H1 (cell line): ENCODE measurements around the gene ECI1. TPM values are rescaled to one million over a fixed set of nuclear protein-coding genes. Genes with fewer than 3 reads are reported as not detected.

Experiments
- CTCF ChIA-PET: fragments of 300-600 bp; sonication (Branson Sonifier 250); formaldehyde crosslinking; loops from one replicate; lab custom pipeline; 2021; ENCODE audit not compliant: partially characterized antibody; lab: Charles Lee
- POLR2A ChIA-PET: fragments of 300-600 bp; sonication (Branson Sonifier 250); formaldehyde crosslinking; loops from one replicate; lab custom pipeline; 2021; ENCODE audit warnings: inconsistent platforms; ENCODE audit not compliant: partially characterized antibody; lab: Charles Lee
- DNase-seq, 2 experiments: peaks; one replicate each; pipeline versions ENCODE4 v3.0.0 to v3.0.0-alpha.2; 2010 to 2022; ENCODE audit warnings: low spot score in 2 of 2, low read depth in 1 of 2, mixed read lengths in 1 of 2
- FAIRE-seq: peaks from 2 replicates; lab custom pipeline; 2011; peaks lifted over from hg19 to GRCh38; lab: Jason Lieb, UNC
- H2AFZ ChIP-seq: 2 replicates; pipeline ENCODE4 v1.8.1; 2012; ENCODE audit warnings: low read length, inconsistent platforms
- H2AK5ac ChIP-seq: 2 replicates; pipeline ENCODE4 v1.6.1; 2013; ENCODE audit warnings: low read depth, low read length
- H2BK120ac ChIP-seq: replicated peaks from 2 replicates; pipeline ENCODE3; 2013; ENCODE audit warnings: low read depth, low read length, inconsistent platforms
- H2BK12ac ChIP-seq: 2 replicates; pipeline ENCODE4 v1.6.1; 2013; ENCODE audit warnings: low read depth, low read length
- H2BK15ac ChIP-seq: 2 replicates; pipeline ENCODE4 v1.6.1; 2013; ENCODE audit warnings: low read length
- H2BK20ac ChIP-seq: 2 replicates; pipeline ENCODE4 v1.6.1; 2013; ENCODE audit warnings: low read length
- H2BK5ac ChIP-seq: 2 replicates; pipeline ENCODE4 v1.6.1; 2013; ENCODE audit warnings: low read depth, low read length
- H3K14ac ChIP-seq: 2 replicates; pipeline ENCODE4 v1.6.1; 2013; ENCODE audit warnings: inconsistent platforms; ENCODE audit not compliant: insufficient read length
- H3K18ac ChIP-seq: 2 replicates; pipeline ENCODE4 v1.6.1; 2013; ENCODE audit warnings: low read length; ENCODE audit errors: extremely low read depth
- H3K23ac ChIP-seq: 2 replicates; pipeline ENCODE4 v1.6.1; 2013; ENCODE audit warnings: inconsistent platforms; ENCODE audit not compliant: insufficient read length
- H3K23me2 ChIP-seq: 2 replicates; pipeline ENCODE4 v1.6.1; 2013; ENCODE audit warnings: low read depth, low read length
- H3K27ac ChIP-seq: 2 replicates; pipeline ENCODE4 v1.6.1; 2011; ENCODE audit warnings: low read depth, low read length, inconsistent platforms
- H3K27me3 ChIP-seq, 4 experiments: replicated peaks in 1 of 4; 1 replicate in 1 of 4; 2 replicates in 3 of 4; pipeline versions ENCODE4 v1.6.1 to v1.8.1; 2011 to 2013; ENCODE audit warnings: low read length in 3 of 4, mild to moderate bottlenecking in 3 of 4, inconsistent platforms in 2 of 4, mixed read lengths in 2 of 4, moderate library complexity in 1 of 4; ENCODE audit not compliant: control insufficient read depth in 3 of 4, insufficient read depth in 3 of 4; ENCODE audit errors: extremely low read depth in 1 of 4
- H3K36me3 ChIP-seq, 4 experiments: 2 replicates each; pipeline versions ENCODE4 v1.6.1 to v1.8.1; 2011 to 2013; ENCODE audit warnings: mild to moderate bottlenecking in 4 of 4, low read length in 3 of 4, moderate library complexity in 2 of 4, control low read depth in 1 of 4, inconsistent platforms in 1 of 4; ENCODE audit not compliant: insufficient read depth in 4 of 4, control insufficient read depth in 2 of 4
- H3K4ac ChIP-seq: replicated peaks from 2 replicates; pipeline ENCODE3; 2013; ENCODE audit warnings: low read length, low read depth, mixed read lengths, inconsistent platforms; ENCODE audit not compliant: insufficient read length
- H3K4me1 ChIP-seq, 4 experiments: replicated peaks in 1 of 4; 1 replicate in 1 of 4; 2 replicates in 3 of 4; pipeline versions ENCODE4 v1.6.1 to v1.8.1; 2011 to 2013; ENCODE audit warnings: low read length in 3 of 4, inconsistent platforms in 2 of 4, mixed read lengths in 1 of 4; ENCODE audit not compliant: insufficient read depth in 4 of 4, control insufficient read depth in 3 of 4
- H3K4me2 ChIP-seq, 2 experiments: 2 replicates each; pipeline versions ENCODE4 v1.6.1 to v1.8.1; 2011 to 2013; ENCODE audit warnings: low read depth in 2 of 2, low read length in 2 of 2, control low read depth in 1 of 2, inconsistent platforms in 1 of 2, mild to moderate bottlenecking in 1 of 2; ENCODE audit not compliant: insufficient read depth in 1 of 2
- H3K4me3 ChIP-seq, 4 experiments: fragments of 200-600, 300-600 bp in 1 of 4; sonication (generic), shearing (Covaris generic), sonication (Bioruptor Twin) in 1 of 4; 2 replicates each; pipeline versions ENCODE4 v1.5.1 to v1.8.1; 2011 to 2016; ENCODE audit warnings: low read length in 4 of 4, low read depth in 3 of 4, control low read depth in 2 of 4, inconsistent platforms in 2 of 4, mild to moderate bottlenecking in 2 of 4, mixed read lengths in 1 of 4, moderate library complexity in 1 of 4; ENCODE audit not compliant: insufficient read depth in 2 of 4; ENCODE audit errors: extremely low read depth in 1 of 4
- H3K56ac ChIP-seq: replicated peaks from 2 replicates; pipeline ENCODE3; 2013; ENCODE audit warnings: low read depth, mild to moderate bottlenecking, mixed read lengths, low read length, inconsistent platforms; ENCODE audit not compliant: insufficient read length
- H3K79me1 ChIP-seq: 2 replicates; pipeline ENCODE4 v1.6.1; 2013; ENCODE audit warnings: low read depth, low read length, control low read depth
- H3K79me2 ChIP-seq, 2 experiments: 2 replicates each; pipeline versions ENCODE4 v1.6.1 to v1.8.1; 2012 to 2013; ENCODE audit warnings: low read length in 2 of 2, mild to moderate bottlenecking in 2 of 2, inconsistent platforms in 1 of 2; ENCODE audit not compliant: insufficient read depth in 2 of 2, control insufficient read depth in 1 of 2
- H3K9ac ChIP-seq, 4 experiments: replicated peaks in 1 of 4; 1 replicate in 1 of 4; 2 replicates in 3 of 4; pipeline versions ENCODE4 v1.6.1 to v1.8.1; 2011 to 2013; ENCODE audit warnings: low read depth in 3 of 4, low read length in 3 of 4, control low read depth in 2 of 4, mild to moderate bottlenecking in 2 of 4, moderate library complexity in 2 of 4, inconsistent platforms in 1 of 4; ENCODE audit errors: extremely low read depth in 1 of 4
- H3K9me3 ChIP-seq, 2 experiments: 2 replicates each; pipeline versions ENCODE4 v1.6.1 to v1.8.1; 2012 to 2013; ENCODE audit warnings: mild to moderate bottlenecking in 2 of 2, moderate library complexity in 2 of 2, control low read depth in 1 of 2, inconsistent platforms in 1 of 2, low read depth in 1 of 2, low read length in 1 of 2, mixed read lengths in 1 of 2; ENCODE audit not compliant: insufficient read depth in 2 of 2
- H4K20me1 ChIP-seq, 2 experiments: replicated peaks in 1 of 2; 2 replicates each; pipeline versions ENCODE3 to v1.8.1; 2011 to 2013; ENCODE audit warnings: inconsistent platforms in 2 of 2, low read length in 2 of 2, mild to moderate bottlenecking in 1 of 2; ENCODE audit not compliant: insufficient read depth in 2 of 2, control insufficient read depth in 1 of 2
- H4K5ac ChIP-seq: 2 replicates; pipeline ENCODE4 v1.6.1; 2013; ENCODE audit warnings: low read length, low read depth, mixed read lengths, inconsistent platforms; ENCODE audit not compliant: insufficient read length
- H4K8ac ChIP-seq: 2 replicates; pipeline ENCODE4 v1.8.0; 2013; ENCODE audit warnings: mild to moderate bottlenecking, moderate library complexity, low read length, inconsistent platforms; ENCODE audit not compliant: insufficient read depth; ENCODE audit errors: extremely low read depth
- H4K91ac ChIP-seq: replicated peaks from 2 replicates; pipeline ENCODE3; 2013; ENCODE audit warnings: low read length, mixed read lengths, inconsistent platforms; ENCODE audit not compliant: insufficient read length
- ASH2L ChIP-seq: fragments of 200-600, 300-600 bp; sonication (generic); IDR thresholded peaks from one replicate; pipeline ENCODE4 v1.7.1; 2017; ENCODE audit warnings: low read length
- SIN3A ChIP-seq, 2 experiments: IDR thresholded peaks in 1 of 2; conservative IDR thresholded peaks in 1 of 2; 2 replicates each; pipeline ENCODE4 v1.6.1; 2011 to 2012; ENCODE audit warnings: low read length in 2 of 2, improper control_type of control experiment in 1 of 2, low read depth in 1 of 2, mild to moderate bottlenecking in 1 of 2
- WGBS, 2 experiments: shearing (Covaris generic) in 1 of 2; methylation state at CpG; one replicate each; pipeline versions ENCODE4 v1.1.6 to v1.1.7; 2013 to 2015; ENCODE audit warnings: low lambda C conversion rate in 2 of 2, mixed read lengths in 2 of 2, inconsistent platforms in 1 of 2, low coverage in 1 of 2, missing lambda C conversion rate in 1 of 2; ENCODE audit not compliant: insufficient replicate concordance in 2 of 2, insufficient coverage in 1 of 2, insufficient read length in 1 of 2; ENCODE audit errors: extremely low coverage in 1 of 2, missing lambda C conversion rate in 1 of 2; 5-methylcytosine and 5-hydroxymethylcytosine counted together
- polyA plus RNA-seq, 7 experiments: library from polyadenylated mRNA; depleted of rRNA in 3 of 7; stranded (reverse) in 5 of 7; unstranded in 2 of 7; fragments of >200 nt in 5 of 7; fragments of 200-250 nt in 2 of 7; gene quantifications; 1 replicate in 5 of 7; 2 replicates in 1 of 7; 4 replicates in 1 of 7; pipeline versions ENCODE4 v1.2.1 to v1.2.3, GENCODE V29; 2011 to 2013; ENCODE audit warnings: missing spikeins in 2 of 7, mixed read lengths in 2 of 7
- total RNA-seq: library from RNA; stranded (reverse); fragmentation: NEBNext Ultra II Directional; extraction: Animal tissue kit (Norgen Biotek cat#: 25700); gene quantifications from 2 replicates; pipeline ENCODE4 v1.2.1, GENCODE V29; 2021

Gene ECI1
- total and polyA plus RNA-seq, 2 of the 8 experiments (the other 6 are each of a cell fraction or from before 2014, with no cell fraction given) = 79.5 to 151 TPM

- Histone ChIP-seq H2AK5ac (no peak overlapping the region), H4K20me1 (peaks cover 2% of the 10 kb centered on the region in 2 experiments), H3K4me1 (no peaks in the 10 kb centered on the region; a peak in 1 of 7 replicates), H3K9me3 (no peaks in the 10 kb centered on the region), H2BK120ac (no peak overlapping the region), H3K18ac (no peak overlapping the region), H3K79me1 (no peaks in the 10 kb centered on the region), H2BK12ac (no peak overlapping the region), H3K56ac (no peak overlapping the region), H3K27ac (no peak overlapping the region), H4K5ac (no peak overlapping the region), H3K79me2 (no peaks in the 10 kb centered on the region), H3K36me3 (no peaks in the 10 kb centered on the region), H2AFZ (no peak overlapping the region), H4K8ac (no peak overlapping the region), H2BK5ac (no peak overlapping the region), H3K23me2 (no peaks in the 10 kb centered on the region), H2BK20ac (no peak overlapping the region), H3K9ac (no peak overlapping the region), H3K4me3 (no peak overlapping the region), H3K27me3 (no peaks in the 10 kb centered on the region), H2BK15ac (no peak overlapping the region), H3K23ac (no peak overlapping the region), H3K4me2 (no peak overlapping the region), H4K91ac (no peak overlapping the region), H3K4ac (no peak overlapping the region), H3K14ac (no peak overlapping the region)
- CTCF ChIA-PET = interaction anchor here (0.7 to 4.8 kb wide), 9 partner anchors 8 to 221 kb away, joined by 3 to 30 read pairs (median 4); no protein-coding TSS in a partner anchor
- 88% methylated on average over 21 of the region's 24 CpGs; no CpG with 5 or more reads in 1 of the 2 experiments for WGBS, 2 experiments
- POLR2A ChIA-PET = interaction anchor here (0.7 to 3.6 kb wide), 6 partner anchors 8 to 188 kb away, joined by 3 to 29 read pairs (median 4); no protein-coding TSS in a partner anchor
- DNase-seq (no peak), FAIRE-seq (no peak)
- TF ChIP-seq ASH2L = no peak
- peak; percentile 56 to 59; a peak in 1 of 4 replicates for TF ChIP-seq SIN3A (conservative IDR thresholded peaks at IDR 0.05 in 1 of 2, IDR thresholded peaks at IDR 0.05 in 1 of 2; ENCODE audit: low read depth in 1 of 2, low read length in 2 of 2)
Measured at GRCh38 chr16:2280981-2281542, 29.7 kb upstream of the ECI1 start.
